Non-pigmented ciliary epithelial cell (primary cell): ENCODE results near the gene FFAR1.

Source experiments
- DNase-seq: peaks from one replicate; pipeline ENCODE4 v3.0.0-alpha.2; 2010; ENCODE audit warnings: low read depth

The FFAR1 gene, protein sequence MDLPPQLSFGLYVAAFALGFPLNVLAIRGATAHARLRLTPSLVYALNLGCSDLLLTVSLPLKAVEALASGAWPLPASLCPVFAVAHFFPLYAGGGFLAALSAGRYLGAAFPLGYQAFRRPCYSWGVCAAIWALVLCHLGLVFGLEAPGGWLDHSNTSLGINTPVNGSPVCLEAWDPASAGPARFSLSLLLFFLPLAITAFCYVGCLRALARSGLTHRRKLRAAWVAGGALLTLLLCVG (N-terminal part only)

DNA sequence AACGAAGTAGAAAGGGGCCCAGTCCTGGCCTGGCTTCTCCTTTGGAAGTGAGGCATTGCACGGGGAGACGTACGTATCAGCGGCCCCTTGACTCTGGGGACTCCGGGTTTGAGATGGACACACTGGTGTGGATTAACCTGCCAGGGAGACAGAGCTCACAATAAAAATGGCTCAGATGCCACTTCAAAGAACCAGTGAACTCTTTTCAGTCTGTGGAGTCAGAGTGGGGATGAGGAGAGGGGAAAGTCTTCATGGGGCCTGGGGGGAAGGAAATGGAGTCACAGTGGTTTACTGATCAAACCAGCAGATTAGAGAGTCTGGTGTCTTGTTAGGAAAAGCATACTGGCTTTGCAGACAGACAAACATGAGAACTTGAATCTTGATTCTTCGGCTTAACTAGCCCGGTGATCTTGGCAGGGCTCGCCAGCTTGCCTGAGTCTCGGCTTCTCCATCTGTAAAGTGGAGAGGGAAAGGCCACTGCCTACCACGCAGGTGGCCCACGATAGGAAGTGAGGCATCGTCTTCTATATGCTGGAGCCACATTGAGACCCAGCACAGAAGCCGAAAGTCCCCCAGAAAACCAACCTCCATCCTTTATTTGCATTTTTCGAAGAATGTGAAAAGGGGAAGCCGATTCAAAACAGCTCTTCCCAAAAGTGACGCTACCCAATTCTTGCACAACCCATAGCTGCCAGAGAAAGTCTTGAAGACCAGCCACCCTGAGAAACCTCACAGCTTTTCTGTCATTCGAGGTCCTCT, at the start of gene FFAR1:
Gene FFAR1, plus strand, starts transcription at position 732 of the 759 bp plus-strand sequence. CDS start 3,650 bp downstream, outside the sequence.
- no peak for DNase-seq

DNA sequence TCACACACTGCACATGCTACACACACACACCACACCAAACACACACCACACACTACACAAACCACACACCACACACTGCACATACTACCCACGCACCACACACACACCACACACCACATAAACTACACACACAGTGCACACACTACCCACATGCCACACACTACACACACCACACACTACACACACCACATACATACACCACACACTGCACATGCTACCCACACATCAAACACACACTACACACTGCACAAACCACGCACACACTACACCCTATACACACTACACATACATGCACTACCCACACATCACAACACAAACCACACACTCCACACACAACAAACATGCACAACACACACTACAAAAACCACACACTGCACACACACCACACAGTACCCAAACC, 49.8 kb upstream of the FFAR1 start:
- no peak for DNase-seq

DNA sequence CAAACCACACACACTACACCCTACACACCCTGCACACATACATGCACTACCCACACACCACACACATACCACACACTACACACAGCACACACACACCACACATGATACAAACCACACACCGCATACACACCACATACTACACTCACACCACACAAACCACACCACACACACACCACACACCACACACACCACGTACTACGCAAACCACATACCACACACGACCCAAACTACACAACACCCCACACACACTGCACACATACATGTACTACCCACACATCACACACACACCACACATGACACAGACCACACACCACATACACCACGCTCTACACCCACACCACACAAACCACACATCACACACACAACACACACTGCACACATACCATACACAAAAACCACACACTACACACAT, 49.1 kb upstream of the FFAR1 start:
- DNase-seq, result no peak

DNA sequence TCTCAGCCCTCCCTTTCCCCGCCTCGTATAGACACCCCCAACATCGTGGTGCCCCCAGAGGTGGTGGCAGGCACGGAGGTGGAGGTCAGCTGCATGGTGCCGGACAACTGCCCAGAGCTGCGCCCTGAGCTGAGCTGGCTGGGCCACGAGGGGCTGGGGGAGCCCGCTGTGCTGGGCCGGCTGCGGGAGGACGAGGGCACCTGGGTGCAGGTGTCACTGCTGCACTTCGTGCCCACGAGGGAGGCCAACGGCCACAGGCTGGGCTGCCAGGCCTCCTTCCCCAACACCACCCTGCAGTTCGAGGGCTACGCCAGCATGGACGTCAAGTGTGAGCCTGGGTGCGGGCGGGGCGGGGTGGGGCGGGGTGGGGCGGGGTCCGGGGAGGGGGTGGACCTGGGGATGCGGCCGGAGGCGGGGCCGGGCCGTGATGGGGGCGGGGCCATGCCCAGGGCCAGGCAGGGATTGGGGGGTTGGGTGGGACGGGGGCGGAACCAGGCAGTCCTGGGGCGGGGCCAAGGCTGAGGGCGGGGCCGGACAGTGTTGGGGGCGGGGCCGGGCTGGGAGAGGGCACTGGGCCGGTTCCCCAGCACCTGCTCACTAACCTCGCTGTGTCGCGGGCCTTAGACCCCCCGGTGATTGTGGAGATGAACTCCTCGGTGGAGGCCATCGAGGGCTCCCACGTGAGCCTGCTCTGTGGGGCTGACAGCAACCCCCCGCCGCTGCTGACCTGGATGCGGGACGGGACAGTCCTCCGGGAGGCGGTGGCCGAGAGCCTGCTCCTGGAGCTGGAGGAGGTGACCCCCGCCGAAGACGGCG, 48.0 kb upstream of the FFAR1 start:
- DNase-seq, result no peak

DNA sequence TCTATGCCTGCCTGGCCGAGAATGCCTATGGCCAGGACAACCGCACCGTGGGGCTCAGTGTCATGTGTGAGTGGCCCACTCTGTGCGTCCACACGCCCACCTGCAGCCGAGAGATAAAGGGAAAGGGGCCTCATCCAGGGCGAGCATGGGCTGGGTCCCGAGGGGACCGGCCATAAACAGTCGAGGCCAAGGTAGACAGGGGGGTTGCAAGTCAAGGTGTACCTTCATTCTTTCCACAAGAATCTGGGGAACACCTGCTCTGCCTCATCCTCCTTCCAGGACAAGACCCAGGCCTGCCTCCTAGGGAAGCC, 47.4 kb upstream of the FFAR1 start:
- no peak for DNase-seq

DNA sequence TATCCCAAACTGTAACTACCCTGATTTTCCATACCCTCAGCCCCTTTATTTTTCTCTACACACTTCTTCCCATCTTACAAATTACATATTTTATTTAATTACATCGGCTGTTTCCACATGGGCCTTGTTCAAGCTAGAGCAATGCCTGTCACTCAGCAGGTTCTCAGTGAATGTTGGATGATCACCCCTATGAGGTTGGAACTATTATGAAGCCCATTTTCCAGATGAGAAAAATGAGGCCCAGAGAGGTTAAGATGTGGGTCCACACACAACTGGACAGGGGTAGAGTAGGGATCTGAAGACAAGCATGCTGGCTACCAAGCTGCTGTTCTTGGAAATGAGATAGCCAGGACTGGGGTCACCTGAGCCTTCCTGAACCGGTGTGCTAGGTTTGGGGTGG, 45.7 kb upstream of the FFAR1 start:
- DNase-seq, result no peak

DNA sequence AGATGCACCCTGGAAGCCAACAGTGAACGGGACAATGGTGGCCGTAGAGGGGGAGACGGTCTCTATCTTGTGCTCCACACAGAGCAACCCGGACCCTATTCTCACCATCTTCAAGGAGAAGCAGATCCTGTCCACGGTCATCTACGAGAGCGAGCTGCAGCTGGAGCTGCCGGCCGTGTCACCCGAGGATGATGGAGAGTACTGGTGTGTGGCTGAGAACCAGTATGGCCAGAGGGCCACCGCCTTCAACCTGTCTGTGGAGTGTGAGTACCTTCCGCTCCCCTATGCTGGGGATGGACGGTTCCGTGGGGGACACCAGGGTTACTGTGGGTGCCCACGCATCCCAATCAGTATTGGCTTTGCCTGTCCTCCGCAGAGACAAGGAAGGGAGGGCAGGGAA, 45.3 kb upstream of the FFAR1 start:
- no peak for DNase-seq

DNA sequence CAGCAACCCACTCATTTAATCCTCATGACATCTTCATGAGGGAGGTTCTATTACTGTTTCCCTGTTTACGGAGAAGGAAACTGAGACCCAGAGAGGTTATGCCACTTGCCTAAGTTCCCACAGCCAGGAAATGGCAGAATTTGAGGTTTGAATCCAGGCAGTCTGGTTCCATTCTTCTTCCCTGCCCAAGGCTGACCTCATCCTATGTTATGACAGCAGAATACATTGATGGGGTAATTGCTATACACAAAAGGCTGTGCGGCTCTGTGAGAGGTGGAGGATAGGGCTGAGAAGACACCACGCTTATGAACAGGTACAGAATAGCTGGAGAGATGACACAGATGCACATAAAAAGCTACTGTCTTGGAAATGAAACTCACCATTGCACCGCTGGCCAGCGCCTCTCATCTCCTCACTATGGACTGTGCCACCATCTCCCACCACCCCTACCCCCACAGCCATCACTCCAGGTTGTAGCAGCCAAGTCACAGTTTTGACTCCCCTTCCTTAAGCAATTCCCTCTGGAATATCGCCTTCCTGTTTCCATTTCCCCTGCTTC, 44.3 kb upstream of the FFAR1 start:
- DNase-seq, result no peak

DNA sequence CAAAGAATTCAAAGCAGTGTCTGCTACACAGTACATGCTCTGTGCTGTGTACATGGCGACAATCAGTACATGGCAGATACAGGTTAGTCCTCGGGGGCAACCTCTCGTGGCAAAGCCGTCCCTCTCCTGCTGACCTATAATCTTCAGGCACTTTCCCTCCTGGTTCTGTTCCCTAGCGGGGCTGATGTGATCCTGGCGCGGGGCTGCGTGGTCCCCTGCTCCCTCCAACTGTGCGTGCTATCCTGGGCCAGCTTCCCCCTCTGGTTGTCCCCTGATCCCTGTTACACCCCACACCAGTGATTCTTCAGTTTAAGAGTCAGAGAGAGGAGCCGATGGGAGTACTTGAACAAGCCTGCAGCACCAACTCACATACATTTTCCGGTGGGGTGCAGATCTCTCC, 43.7 kb upstream of the FFAR1 start:
- no peak for DNase-seq

DNA sequence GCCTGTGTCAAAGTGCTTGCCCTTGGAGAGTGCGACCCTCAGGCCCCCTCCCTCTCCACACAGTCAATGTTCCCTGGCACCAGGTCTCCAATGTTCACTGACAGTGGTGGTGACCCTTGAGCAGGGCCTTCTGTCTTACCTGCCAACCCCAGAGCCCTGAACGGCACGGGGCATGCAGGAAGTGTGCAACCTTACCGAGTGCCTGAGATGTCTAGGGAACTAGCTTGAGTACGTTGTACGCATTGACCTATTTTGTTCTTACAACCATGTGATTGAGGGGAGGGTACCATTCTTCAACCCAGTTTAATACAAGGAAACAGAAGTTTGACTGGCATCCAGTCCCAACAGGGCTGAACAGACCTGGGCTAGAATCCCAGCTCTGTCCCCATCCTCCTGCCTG, 42.5 kb upstream of the FFAR1 start:
- no peak for DNase-seq

DNA sequence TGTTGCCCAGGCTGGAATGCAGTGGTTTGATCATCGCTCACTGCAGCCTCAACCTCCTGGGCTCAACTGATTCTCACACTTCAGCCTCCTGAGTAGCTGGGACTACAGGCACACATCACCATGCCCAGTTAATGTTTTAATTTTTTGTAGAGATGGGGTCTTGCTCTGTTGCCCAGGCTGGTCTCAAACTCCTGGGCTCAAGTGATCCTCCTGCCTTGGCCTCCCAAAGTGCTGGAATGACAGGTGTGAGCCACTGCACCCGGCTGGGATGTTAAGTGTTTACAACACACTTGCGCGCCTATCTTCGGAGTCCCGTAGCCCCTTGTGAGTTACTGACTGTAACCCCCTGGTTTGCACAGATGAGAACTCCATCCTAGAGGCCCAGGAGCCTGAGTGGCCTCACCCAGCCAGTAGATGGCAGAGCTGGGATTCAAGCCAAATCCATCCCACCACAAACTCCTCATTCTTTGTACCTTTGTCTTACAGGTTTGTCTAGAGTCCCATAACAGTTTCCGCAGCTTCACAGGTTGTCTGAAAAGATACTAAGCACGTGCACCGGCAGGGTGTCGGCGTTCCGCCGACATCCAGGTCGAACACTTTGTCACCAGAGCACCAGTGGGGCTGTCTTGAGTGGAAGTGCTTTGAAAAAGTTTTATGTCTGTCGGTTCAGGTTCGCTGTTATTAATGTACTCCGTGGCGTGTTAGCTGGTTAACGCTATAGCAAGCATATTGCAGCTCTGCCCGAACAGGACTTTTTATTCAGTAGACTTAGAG, 41.0 kb upstream of the FFAR1 start:
- no peak for DNase-seq

DNA sequence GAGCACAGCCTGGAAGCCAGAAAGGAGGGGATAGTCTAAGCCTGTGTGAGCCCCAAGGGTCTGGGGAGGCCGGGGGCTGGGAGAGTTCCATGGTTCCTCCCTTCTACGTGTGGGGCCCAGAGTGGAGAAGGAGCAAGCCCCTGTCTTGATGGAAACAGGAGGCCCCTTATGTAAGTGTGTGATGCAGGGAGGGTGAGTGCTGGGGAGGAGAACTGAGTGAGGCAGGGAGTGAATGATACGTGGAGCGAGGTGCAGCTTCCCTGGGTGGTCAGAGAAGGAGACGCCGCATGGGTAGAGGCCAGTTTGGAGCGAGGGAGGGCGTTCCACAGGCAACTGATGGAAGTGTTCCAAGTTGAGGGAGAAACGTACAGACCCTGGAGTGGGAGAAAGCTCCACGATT, 39.8 kb upstream of the FFAR1 start:
- no peak for DNase-seq

DNA sequence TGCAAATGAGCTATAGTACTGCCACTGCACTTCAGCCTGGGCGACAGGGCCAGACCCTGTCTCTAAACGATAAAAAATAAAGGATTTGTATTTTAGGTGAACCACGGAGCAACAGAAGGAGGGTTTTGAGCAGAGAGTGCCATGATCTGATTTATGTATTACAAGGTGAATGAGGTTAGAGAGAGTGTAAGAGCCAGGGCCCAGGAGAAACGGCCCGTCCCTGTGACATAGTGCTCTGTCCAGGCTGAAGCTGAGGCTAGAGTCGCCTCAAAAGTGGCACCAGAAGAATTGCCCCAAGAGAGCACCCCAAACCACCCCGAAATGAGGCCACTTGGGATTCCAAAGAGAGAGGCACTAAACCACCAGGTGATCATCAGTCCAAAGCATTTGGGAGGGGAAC, 38.8 kb upstream of the FFAR1 start:
- DNase-seq, result no peak

DNA sequence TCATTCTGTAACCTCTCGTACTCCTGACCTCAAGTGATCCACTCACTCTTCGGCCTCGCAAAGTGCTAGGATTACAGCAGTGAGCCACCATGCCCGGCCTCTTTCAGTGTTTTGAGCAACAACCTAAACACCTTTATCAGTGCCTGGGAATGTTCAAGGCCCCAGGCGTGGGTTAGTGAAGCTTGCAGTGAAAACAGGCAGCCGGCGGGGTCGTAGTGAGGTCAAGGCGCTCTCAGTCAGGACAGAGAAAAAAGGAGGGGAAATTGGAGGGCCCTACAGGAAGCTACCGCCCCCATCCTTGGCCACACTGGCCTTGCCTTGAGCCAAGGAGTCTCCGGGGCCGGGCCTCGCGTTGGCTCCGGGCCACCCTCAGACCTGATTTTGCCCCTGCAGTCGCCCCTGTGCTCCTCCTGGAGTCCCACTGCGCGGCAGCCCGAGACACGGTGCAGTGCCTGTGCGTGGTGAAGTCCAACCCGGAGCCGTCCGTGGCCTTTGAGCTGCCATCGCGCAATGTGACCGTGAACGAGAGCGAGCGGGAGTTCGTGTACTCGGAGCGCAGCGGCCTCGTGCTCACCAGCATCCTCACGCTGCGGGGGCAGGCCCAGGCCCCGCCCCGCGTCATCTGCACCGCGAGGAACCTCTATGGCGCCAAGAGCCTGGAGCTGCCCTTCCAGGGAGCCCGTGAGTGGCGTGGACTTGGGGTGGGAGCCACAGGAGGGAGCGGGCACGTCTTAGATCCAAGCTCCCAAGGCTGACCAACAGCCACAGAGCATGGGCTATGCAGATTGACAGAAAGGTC, 38.0 kb upstream of the FFAR1 start:
- no peak for DNase-seq

DNA sequence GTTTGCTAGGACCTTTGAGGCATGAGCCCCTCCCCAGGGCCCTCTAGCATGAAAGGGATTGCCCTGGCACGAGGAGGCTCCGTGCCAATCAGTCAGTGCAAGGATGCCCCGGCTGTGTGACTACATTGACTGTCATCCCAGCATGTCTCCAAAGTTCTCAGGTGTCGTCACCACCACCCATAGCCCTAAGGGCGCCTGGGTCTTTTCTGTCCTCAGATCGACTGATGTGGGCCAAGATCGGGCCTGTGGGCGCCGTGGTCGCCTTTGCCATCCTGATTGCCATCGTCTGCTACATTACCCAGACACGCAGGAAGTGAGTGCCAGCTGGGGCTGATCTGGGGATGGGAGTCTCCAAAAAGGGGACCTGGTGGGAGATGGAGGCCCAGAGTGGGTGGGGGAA, 37.4 kb upstream of the FFAR1 start:
- DNase-seq, result no peak

DNA sequence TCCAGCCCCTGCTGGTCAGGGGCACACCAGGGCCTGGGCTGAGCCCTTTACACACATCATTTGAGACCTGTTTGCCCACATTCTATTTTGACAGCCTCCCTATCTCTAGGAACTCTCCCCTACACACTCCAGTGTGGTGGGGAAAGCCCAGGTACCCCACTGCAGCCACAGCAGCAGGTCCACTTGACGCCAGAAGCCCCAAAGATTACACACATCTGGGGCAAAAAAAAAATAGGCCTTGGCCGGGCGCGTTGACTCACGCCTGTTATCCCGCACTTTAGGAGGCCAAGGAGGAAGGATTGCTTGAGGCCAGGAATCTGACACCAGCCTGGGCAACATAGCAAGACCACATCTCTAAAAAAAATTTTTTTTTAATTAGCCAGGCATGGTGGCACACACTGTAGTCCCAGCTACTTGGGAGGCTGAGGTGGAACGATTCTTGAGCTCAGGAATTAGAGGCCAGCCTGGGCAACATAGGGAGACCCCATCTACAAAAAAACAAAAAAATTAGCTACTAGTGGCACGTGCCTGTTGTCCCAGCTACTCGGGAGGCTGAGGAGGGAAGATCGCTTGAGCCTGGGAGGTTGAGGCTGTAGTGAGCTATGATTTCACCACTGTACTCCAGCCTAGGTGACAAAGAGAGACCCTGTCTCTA, 36.8 kb upstream of the FFAR1 start:
- no peak for DNase-seq

DNA sequence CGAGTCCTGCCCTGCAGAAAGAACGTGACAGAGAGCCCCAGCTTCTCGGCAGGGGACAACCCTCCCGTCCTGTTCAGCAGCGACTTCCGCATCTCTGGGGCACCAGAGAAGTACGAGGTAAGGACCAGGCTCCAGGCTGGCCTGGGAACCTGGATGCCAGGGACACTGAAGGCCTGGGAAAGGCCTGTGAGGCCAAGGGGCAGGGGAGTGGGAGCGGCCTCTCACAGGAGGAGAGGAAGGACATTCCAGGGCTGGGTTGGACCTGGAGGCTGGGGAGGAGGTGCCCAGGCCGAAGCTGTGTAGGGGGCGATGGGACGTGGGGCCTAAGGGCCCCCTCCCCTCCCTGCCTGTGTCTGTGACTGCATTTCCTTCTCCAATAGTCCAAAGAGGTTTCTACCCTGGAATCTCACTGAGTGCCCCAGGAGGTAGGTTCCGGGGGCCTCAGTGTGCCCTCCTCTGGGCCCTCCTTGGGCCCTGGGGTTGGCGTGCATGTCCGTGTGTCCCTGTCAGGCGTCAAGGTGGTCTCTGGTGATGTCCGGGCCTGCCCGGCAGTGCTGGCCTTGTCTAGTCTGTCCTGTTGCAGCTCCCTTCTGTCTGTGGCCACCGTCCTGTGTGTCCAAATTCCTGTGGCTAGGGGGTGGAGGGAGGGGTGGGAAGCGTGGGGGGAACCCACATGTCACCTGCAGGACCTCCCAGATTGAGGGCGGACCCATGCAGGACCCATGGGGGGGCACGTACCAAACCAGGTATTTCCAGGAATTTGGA, 35.6 kb upstream of the FFAR1 start:
- no peak for DNase-seq

DNA sequence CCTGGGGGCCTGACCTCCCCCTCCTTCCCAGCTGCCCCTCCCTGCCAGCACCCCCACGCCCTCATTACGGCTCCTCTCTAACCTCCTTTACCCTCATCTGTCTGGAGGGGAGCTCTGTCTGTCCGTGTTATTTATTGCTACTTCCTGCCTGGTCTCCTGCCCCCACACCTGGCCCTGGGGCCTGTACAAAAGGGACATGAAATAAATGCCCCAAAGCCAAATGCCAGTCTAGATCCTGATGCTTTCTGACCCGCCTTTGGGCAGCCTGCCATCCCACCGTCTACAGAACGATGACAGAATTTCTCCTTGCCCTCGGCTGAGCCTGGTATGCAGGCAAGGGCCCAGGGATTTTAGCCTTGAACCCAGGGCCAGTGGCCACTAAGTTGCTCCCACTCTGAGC, 34.1 kb upstream of the FFAR1 start:
- DNase-seq, result no peak

DNA sequence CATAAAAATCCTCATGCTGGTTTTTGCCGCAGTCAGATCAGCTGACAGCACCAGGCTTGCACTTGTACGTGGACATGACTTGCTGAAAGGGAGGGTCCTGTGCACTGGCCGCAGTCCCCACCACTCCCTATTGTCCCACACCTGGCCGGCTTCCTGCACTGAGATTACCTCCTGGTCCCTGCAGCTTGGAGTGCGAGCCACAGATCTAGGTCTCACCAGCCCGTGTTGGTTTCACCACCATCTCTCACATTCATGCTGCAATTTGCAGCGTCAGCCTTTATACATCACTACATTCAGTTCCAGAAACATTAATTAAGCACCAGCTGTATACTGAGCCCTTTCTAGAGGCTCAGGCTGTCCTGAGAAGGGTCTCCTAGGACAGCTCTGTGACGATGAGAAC, 33.7 kb upstream of the FFAR1 start:
- no peak for DNase-seq

DNA sequence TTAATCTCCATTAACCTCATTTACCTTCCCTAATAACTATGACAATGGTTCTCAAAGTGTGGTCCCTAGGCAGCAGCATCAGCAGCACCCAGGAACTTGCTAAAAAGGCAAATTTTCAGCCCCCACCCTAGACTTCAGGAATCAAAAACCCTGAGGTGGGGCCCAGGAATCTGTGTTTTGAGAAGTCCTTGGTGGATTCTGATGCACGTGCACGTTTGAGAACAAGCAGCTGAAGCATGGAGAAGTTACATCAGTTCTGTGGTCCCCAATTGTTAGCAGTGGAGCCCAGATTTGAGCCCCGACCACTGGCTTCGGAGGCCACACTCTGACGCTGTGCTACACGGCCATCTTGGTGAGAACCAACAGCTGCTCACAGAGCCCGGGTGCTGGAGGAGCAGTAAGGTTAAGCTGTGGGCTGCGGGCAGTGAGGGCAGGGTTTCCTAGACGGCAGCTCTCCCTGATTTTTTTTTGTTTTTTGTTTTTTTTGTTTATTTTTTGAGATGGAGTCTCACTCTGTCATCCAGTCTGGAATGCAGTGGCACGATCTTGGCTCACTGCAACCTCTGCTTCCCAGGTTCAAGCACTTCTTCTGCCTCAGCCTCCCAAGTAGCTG, 32.7 kb upstream of the FFAR1 start:
- DNase-seq, result no peak
